ENCODE measurements around the gene RNF212.
"Not testable (repeated sequence)": the region's sequence is repeated elsewhere in the genome, so short reads cannot be mapped to it uniquely, and the experiment has no call there.

RNF212 gene

DNA sequence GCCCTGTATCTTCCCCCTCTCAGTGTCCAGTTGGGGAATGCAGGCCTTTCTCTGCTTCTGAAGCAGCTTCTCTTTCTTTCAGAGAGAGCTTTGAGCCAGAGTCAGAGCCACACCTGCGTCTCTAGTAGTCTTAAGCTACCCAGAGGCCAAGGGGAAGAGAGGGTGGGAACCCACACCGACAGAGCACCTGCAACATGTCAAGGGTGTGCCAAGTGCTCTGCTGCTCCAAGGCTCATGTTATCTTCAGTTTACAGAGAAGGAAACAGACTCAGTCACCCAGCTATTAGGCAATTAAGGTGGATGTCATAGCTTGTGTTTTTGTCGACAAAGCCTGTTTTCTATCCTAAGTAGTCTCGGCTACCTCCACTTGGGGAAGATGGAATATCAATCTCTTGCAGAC is 22.7 kb upstream of the RNF212 start:
- in situ Hi-C loops (cut with HindIII; ENCODE audit: low pct_unique_long_range_greater_than_20kb, low sequenced_read_pairs) = no loop called here
- TF ChIP-seq JUND (IDR thresholded peaks at IDR 0.05; ENCODE audit: low read depth) = no peak
- DNase-seq (ENCODE audit: low read depth in 1 of 2, low spot score in 1 of 2) = no peak

DNA sequence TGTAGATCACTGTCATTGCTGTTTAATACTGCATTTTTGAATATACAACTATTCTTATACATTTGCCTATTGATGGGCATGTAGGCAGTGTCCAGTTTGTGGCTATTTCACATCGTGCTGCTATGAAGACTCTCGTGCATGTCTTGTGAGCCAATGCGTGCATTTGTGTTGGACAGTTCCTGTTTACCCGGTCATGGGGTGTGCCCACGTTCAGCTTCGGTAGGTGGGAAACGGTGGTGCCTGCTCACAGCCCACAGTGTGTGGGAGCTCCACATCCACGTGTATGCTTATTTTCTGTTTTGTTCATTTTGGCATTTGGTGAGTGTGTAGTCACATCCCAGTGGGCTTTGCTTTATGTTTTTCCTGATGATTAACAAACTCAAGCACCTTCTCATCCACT is 19.7 kb upstream of the RNF212 start:
- no peak for TF ChIP-seq JUND (IDR thresholded peaks at IDR 0.05; ENCODE audit: low read depth)
- no peak for DNase-seq (ENCODE audit: low read depth in 1 of 2, low spot score in 1 of 2)
- in situ Hi-C loops (cut with HindIII; ENCODE audit: low pct_unique_long_range_greater_than_20kb, low sequenced_read_pairs) = no loop called here

DNA sequence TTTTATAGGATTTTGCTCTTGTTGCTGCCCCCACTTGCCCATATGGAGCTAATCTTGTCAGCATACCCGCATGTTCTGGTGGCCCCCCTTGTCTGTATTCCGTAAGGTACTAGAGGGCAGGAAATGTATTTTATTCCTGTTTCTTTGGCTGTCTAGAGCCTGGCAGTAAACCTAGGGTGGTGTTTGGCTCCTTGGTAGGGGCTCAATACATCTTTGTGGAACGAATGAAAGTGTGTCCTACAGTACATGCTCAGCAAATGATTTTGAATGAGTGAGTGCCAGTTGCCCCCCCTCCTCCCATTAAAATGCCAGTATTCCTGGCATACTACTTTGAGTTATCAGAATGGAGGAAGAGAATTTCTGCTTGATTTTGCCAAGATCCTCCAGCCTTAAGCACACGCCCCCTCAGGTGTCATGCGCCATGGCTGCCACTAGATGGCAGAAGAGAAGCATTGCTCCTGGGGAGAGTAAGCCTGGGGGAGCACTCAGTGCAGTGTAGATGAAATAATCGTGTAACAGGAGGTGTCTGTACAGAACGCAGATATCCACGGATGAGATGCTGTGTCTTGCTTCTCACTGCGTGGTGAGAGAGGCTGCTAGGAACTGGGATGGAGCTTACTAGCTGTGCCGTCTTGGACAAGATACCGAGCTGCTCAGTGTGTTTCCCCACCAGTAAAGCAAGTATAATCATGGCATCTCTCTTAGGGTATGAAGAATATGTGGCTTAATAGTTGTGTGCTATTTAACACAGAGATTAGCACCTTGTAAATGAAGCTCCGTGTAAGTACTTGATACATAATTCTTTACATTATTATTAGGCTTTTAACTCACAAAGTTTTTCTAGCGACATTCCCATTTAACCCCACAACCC is 17.2 kb upstream of the RNF212 start:
- DNase-seq (ENCODE audit: low read depth in 1 of 2, low spot score in 1 of 2) = peak; percentile 42 to 83
- TF ChIP-seq JUND (IDR thresholded peaks at IDR 0.05; ENCODE audit: low read depth) = no peak
- in situ Hi-C loops (cut with HindIII; ENCODE audit: low pct_unique_long_range_greater_than_20kb, low sequenced_read_pairs) = no loop called here

DNA sequence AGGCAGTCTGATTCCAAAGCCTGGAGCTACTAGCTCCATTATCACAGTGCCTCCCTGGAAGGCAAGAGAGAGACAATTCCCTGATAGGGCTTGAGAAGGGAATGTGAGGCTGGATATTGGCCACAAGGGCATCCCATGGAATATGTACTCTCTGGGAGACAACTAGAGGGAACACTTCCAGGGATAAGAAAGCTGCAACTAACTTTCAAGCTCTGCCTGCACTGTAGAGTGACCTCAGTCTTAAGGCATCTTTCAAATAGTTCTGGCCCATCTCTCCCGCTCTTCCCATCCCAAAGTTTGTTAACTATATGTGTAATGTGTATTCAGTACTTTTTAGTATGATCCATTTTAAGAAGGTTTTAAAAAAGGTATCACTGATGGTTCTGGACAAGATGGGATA is 13.1 kb upstream of the RNF212 start:
- in situ Hi-C loops (cut with HindIII; ENCODE audit: low pct_unique_long_range_greater_than_20kb, low sequenced_read_pairs) = no loop called here
- no peak for TF ChIP-seq JUND (IDR thresholded peaks at IDR 0.05; ENCODE audit: low read depth)
- no peak for DNase-seq (ENCODE audit: low read depth in 1 of 2, low spot score in 1 of 2)

DNA sequence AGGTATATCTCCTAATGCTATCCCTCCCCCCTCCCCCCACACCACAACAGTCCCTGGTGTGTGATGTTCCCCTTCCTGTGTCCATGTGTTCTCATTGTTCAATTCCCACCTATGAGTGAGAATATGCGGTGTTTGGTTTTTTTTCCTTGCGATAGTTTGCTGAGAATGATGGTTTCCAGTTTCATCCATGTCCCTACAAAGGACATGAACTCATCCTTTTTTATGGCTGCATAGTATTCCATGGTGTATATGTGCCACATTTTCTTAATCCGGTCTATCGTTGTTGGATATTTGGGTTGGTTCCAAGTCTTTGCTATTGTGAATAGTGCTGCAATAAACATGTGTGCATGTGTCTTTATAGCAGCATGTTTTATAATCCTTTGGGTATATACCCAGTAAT is 12.1 kb upstream of the RNF212 start:
- in situ Hi-C loops (cut with HindIII; ENCODE audit: low pct_unique_long_range_greater_than_20kb, low sequenced_read_pairs) = not testable (repeated sequence)

DNA sequence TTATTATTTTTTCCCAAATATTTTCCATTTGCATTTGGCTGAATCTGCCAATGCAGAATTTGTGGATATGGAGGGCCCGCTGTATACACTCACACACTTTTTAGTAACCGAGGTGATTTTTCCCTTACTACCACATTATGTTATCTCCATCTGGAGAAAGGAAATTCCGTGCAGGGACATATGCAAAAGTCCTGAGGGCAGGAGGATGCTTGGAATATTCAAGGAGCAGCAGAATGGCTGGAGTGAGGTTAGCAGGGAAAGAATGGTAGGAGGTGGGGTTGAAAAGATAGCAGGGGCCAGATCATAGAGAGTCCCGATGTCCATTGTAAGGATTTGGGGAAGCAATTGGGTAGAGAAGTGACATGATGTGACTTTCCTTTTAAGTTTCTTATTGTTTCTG is 11.5 kb upstream of the RNF212 start:
- no peak for TF ChIP-seq JUND (IDR thresholded peaks at IDR 0.05; ENCODE audit: low read depth)
- in situ Hi-C loops (cut with HindIII; ENCODE audit: low pct_unique_long_range_greater_than_20kb, low sequenced_read_pairs) = no loop called here
- no peak for DNase-seq (ENCODE audit: low read depth in 1 of 2, low spot score in 1 of 2)

More for the DNA sequence above, 12.1 kb upstream of the RNF212 start:
- not testable (repeated sequence) for DNase-seq (ENCODE audit: low read depth in 1 of 2, low spot score in 1 of 2)

DNA sequence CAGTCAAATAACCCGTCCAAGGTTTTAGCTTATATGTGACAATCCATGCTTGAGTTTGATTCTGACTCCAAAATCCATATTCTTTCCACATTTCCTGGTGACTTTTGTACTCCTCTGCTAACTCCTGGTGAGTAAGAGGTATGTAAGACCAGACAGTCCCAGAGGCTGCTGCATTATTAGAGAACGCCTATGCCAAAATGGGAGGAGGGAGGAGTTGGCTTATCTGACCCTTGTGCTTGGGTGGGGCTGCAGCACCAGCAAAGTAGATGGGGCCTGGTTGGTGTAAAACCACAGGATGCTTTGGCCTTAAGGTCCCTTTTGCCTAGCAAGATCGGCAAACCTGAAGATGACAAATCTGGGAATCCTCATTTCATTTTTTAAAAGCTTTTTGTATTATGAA is 9.1 kb upstream of the RNF212 start:
- DNase-seq (ENCODE audit: low read depth in 1 of 2, low spot score in 1 of 2) = no peak
- TF ChIP-seq JUND (IDR thresholded peaks at IDR 0.05; ENCODE audit: low read depth) = no peak
- in situ Hi-C loops (cut with HindIII; ENCODE audit: low pct_unique_long_range_greater_than_20kb, low sequenced_read_pairs) = no loop called here

DNA sequence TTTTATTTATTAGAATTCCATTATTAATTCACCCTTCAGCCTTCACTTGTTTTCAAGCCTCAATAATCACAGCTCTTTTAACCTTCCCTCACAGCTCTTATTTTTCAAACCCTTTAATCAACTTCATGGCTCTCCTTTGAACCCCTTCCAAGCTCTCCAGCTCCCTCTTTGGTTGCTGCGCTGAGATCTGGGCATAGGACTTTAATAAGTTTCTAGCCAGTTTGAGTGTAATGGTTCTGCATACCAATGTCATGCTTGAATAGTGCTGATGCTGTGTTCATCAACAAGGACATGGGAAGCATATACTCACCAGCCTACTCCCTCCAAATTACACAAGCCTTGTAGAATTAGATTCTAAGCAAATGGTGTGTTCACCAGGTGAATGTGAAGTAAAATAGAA is 3.5 kb upstream of the RNF212 start:
- TF ChIP-seq JUND (IDR thresholded peaks at IDR 0.05; ENCODE audit: low read depth) = no peak
- in situ Hi-C loops (cut with HindIII; ENCODE audit: low pct_unique_long_range_greater_than_20kb, low sequenced_read_pairs) = no loop called here
- DNase-seq (ENCODE audit: low read depth in 1 of 2, low spot score in 1 of 2) = peak in 1 of 2 experiments; percentile 30

DNA sequence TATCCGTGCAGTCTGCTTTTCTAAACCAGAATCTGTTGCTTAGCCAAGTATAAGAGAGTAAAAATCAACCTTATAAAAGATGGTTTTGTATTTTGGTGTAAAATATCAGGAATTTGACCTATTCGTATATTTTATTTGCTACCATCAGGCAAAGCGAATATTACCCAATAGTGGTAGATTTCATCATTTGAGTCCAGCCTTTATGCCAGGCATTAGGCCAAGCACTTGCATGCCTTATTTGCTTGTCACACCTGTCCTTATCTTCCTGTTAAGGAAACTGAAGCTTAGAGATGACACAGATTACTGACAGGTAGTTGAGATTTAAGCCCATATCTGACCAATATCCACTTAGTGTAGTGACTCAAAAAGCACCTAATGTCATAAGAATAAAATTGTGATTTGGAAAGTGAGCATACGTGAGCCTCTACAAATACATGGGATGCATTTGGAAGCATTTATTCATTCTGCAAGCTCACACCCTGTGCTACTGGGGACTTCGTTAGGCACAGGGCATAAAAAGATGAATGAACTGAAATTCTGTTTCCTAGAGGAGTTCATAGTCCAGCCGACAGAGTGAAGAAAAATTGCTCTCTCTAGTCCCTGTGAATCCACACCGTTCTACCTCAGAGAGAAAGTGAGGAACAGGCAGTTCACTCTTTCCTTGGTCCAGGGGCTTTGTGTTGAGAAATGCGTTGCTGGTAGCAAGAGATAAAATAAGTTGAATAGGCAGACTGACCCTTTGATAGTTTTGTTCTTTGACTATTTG is 2.3 kb upstream of the RNF212 start:
- no peak for TF ChIP-seq JUND (IDR thresholded peaks at IDR 0.05; ENCODE audit: low read depth)
- no peak for DNase-seq (ENCODE audit: low read depth in 1 of 2, low spot score in 1 of 2)
- in situ Hi-C loops (cut with HindIII; ENCODE audit: low pct_unique_long_range_greater_than_20kb, low sequenced_read_pairs) = no loop called here

DNA sequence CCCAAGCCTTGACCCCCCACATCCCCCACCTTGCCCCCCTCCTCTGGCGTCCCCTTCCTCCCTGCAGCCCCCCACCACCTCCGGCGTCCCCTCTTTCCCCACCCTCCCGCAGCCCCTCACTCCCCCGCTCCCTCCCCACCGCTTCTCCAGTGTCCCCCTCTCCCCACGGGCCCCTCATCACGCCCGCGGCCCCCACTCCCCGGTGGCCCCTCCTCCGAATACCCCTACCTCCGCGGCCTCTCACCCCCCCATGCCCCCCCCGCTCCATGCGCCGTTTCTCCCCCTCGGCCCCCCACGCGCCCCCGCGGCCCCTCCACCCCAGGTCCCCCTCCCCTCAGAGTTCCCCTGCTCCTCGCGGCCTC is 562 bp downstream of the RNF212 start:
- no peak for TF ChIP-seq JUND (IDR thresholded peaks at IDR 0.05; ENCODE audit: low read depth)
- DNase-seq (ENCODE audit: low read depth in 1 of 2, low spot score in 1 of 2) = no peak
- in situ Hi-C loops (cut with HindIII; ENCODE audit: low pct_unique_long_range_greater_than_20kb, low sequenced_read_pairs) = no loop called here

DNA sequence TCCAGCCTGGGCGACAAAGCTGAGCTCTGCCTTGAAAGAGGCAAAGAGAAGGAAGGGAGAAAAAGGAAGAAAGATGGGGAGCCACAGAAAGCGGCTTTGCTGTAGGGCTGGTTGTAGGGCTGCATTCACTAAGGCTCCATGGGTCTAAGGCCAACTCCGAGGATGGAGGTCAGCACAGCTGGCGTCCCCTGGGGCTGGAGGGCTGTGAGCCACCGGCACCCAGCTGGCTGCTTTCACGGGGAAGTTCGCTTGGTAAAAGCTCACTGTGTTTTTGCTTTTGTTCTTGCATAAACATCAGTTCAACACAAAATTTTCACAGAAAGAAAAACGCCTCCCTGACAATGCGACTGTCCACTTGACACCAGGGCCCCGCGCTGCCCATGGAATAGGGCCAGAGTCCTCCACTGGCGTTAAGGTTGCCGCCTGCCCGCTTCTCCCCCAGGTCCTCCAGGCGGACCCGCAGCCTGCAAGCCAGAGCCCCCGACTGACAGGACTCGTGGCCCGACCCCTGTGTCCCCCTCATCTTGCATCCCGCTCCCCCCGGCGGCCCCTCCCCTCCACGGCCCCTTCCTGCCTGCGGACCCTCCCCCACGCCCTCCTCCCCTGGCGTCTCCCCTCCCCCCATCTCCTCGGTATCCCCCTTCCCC is 1.1 kb downstream of the RNF212 start:
- in situ Hi-C loops (cut with HindIII; ENCODE audit: low pct_unique_long_range_greater_than_20kb, low sequenced_read_pairs) = no loop called here
- no peak for DNase-seq (ENCODE audit: low read depth in 1 of 2, low spot score in 1 of 2)
- TF ChIP-seq JUND (IDR thresholded peaks at IDR 0.05; ENCODE audit: low read depth) = no peak

DNA sequence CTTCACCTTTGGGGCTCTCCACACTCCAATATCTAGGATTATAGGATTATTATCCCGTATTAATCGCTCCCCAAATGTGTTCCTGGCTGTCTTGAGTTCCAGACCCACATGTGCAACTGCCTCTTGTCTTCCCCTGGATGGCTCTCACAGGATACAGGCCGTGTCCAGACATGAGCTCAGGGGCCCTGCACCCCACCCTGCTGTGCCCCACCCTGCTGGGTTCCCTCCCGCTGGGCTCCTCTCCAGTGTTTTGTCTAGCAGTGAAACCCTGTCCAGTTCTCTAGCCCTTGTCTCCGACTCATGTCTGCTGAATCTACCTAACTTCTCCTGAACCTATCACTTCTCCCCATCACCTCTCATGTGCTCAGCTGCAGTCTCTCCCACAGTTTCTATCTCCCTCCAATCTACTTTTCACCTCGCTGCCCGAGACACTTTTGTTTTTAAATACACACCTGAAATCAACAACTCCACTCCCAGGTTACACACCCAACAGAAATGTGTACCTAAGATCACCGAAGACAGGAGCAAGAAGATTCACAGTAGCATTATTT is 2.0 kb downstream of the RNF212 start:
- no peak for DNase-seq (ENCODE audit: low read depth in 1 of 2, low spot score in 1 of 2)
- in situ Hi-C loops (cut with HindIII; ENCODE audit: low pct_unique_long_range_greater_than_20kb, low sequenced_read_pairs) = no loop called here
- TF ChIP-seq JUND (IDR thresholded peaks at IDR 0.05; ENCODE audit: low read depth) = no peak

All from T47D (cell line).